Measurements from ENCODE around the gene SRSF8. TPM values are rescaled to one million over a fixed set of nuclear protein-coding genes. Genes with fewer than 3 reads are reported as not detected.

SRSF8 gene
- total and polyA plus RNA-seq, 2 of the 4 experiments (the other 2 are of a cell fraction) = 3.4 to 14.3 TPM

GRCh38 chr11:95042239-95042638 is 24.5 kb upstream of the SRSF8 start:
- H3K9me1 ChIP-seq (ENCODE audit: insufficient read depth, low read length) = no peaks in the 10 kb centered on the region
- H3K4ac ChIP-seq (ENCODE audit: low read depth, low read length) = no peak overlapping the region
- no peak overlapping the region for H2BK20ac ChIP-seq (ENCODE audit: low read depth, low read length)
- no peak overlapping the region for H2BK15ac ChIP-seq (ENCODE audit: low read depth, low read length)
- ATAC-seq (ENCODE audit: low read depth) = no peak
- no peak overlapping the region for H2AK5ac ChIP-seq (ENCODE audit: low read depth, low read length)
- H3K9me3 ChIP-seq (ENCODE audit: control insufficient read depth, insufficient read depth, low read length) = no peaks in the 10 kb centered on the region
- no peak overlapping the region for H2AK9ac ChIP-seq (replicated peaks; ENCODE audit: low read depth, low read length, poor library complexity)
- no peaks in the 10 kb centered on the region for H3K79me1 ChIP-seq (ENCODE audit: low read depth in 1 of 2, low read length in 2 of 2)
- WGBS, 2 experiments (ENCODE audit: extremely low coverage in 2 of 2, insufficient read length in 1 of 2) = no CpG with 5 or more reads among the region's 1 CpG
- no peak overlapping the region for H3K18ac ChIP-seq (ENCODE audit: low read depth, low read length)
- no peak overlapping the region for H4K91ac ChIP-seq (ENCODE audit: insufficient read depth, low read depth, low read length)
- H4K8ac ChIP-seq (ENCODE audit: low read depth in 2 of 2, low read length in 2 of 2) = no peak overlapping the region
- no peak overlapping the region for H3K14ac ChIP-seq (replicated peaks; ENCODE audit: low read depth, low read length)
- no peak overlapping the region for H3K23ac ChIP-seq (ENCODE audit: low read depth, low read length)
- H3K27ac ChIP-seq (ENCODE audit: insufficient read depth, low read length) = no peak overlapping the region
- no peak overlapping the region for H4K5ac ChIP-seq (ENCODE audit: low read depth, low read length)
- H3K4me1 ChIP-seq (ENCODE audit: control insufficient read depth, insufficient read depth, low read length) = no peaks in the 10 kb centered on the region
- intact Hi-C loops (cut with micrococcal nuclease) (no loop called here), dilution Hi-C loops (cut with HindIII; ENCODE audit: low sequenced_read_pairs, unreplicated experiment) (no loop called here), in situ Hi-C loops (cut with MboI; ENCODE audit: low sequenced_read_pairs) (no loop called here)
- TF ChIP-seq CEBPB (IDR thresholded peaks at IDR 0.05; ENCODE audit: low read depth, low read length) (peak; percentile 66; the same call in 1 of the 2 replicates), BHLHE40 (IDR thresholded peaks at IDR 0.05; ENCODE audit: low read depth, low read length) (no peak), POLR2A (IDR thresholded peaks at IDR 0.05; ENCODE audit: low read depth, low read length) (no peak), RFX5 (IDR thresholded peaks at IDR 0.05; ENCODE audit: low read depth, low read length) (no peak), MXI1 (IDR thresholded peaks at IDR 0.05; ENCODE audit: borderline replicate concordance, low read depth, low read length) (no peak), FOS (IDR thresholded peaks at IDR 0.05; ENCODE audit: low read depth, low read length) (no peak), MAFK (IDR thresholded peaks at IDR 0.05; ENCODE audit: low read depth, low read length) (no peak), CHD1 (IDR thresholded peaks at IDR 0.05; ENCODE audit: low read depth, low read length) (no peak)
- H3K27me3 ChIP-seq (ENCODE audit: control insufficient read depth, insufficient read depth, low read length) = peaks cover 31% of the 10 kb centered on the region
- ChIA-PET CTCF (no interaction called here), POLR2A (ENCODE audit: unreplicated experiment) (no interaction called here)
- H2BK120ac ChIP-seq (ENCODE audit: low read depth, low read length) = no peak overlapping the region
- H3K4me2 ChIP-seq (ENCODE audit: low read depth, low read length) = no peak overlapping the region
- H3K56ac ChIP-seq (ENCODE audit: extremely low read depth, insufficient read depth, low read length) = no peak overlapping the region
- no peak overlapping the region for H3K9ac ChIP-seq (ENCODE audit: low read depth, low read length)
- no peaks in the 10 kb centered on the region for H4K20me1 ChIP-seq (ENCODE audit: insufficient read depth, low read length)
- no peaks in the 10 kb centered on the region for H3K36me3 ChIP-seq (ENCODE audit: control insufficient read depth, insufficient read depth, low read length)
- no peak overlapping the region for H3K4me3 ChIP-seq (ENCODE audit: insufficient read depth, low read depth, low read length)
- no peak for DNase-seq
- no peak overlapping the region for H2AFZ ChIP-seq (replicated peaks; ENCODE audit: low read length, poor library complexity)
- no peak overlapping the region for H2BK5ac ChIP-seq (ENCODE audit: low read depth, low read length, poor library complexity, severe bottlenecking)
- BruUV-seq (replicated peaks) = no TSS peak
